DMS79 treated with DMSO at 0.1 percent for 48 hours (cell line): ENCODE measurements around the gene FCHSD2.

Experiments used
- DNase-seq: peaks from one replicate; lab custom pipeline; 2025; lab: John Stamatoyannopoulos, UW

FCHSD2 gene

DNA sequence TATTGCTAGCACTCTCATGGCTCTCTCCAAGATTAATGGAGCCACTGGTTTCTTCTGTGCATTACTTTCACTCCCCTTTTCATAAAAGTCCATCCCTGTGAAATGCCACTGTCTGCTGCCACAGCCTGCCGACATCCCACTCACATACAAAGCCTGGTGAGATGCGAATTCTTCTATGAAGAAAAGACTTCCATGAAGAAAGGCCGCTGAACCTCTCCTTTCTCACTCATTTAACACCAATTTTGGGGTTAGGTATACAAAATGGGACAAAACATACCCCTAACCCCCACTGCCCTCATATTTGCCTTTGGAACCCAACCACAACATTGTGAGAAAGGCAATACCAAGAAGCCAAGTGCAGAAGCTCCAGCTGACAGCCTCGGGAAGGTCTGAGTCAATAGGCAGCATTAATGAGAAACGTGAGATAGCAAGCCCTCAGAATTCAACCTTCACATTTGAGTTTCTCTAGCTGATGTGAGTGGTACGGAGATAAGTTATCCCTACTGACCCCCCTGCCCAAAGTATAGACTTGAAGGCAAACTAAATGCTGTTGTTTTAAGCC, 171.5 kb downstream of the FCHSD2 start:
- no peak for DNase-seq

DNA sequence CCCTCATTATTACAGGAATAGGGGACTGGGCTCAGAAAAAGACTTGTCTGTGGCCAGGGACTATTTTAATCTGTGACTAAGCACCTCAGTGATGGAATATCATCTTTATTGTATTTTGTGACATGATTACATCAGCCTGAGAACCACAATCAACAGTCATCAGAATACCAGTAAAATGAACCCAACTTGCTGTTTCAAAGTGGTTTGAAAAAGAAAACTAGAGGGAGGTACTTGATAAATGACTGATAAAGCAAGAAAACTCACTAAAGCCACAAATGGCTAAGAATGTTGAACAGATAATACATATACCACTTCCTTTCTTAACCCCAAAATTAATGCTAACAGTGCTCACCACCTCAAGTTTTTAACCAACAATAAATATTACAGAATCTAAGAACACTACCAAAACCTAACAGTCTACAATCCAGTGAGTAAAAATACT, 172.2 kb downstream of the FCHSD2 start:
- DNase-seq = no peak

DNA sequence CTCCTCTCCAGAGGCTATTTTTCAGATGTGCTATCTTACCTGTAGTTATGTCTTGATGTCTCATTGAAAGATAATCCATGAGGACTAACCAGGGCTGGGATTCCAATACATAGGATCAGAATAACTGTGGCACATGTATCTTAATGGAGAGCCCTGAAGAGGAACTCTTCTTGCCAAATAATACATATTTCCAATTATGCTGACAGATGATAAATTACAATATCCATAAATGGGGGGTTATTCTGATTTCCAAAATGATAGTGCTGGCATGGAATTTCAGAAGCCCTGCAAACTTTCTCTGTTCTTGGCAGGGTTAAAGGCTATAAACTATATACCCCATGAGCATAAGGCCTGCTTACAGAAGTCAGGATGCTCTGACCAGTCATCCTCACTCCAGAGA, 173.7 kb downstream of the FCHSD2 start:
- no peak for DNase-seq

DNA sequence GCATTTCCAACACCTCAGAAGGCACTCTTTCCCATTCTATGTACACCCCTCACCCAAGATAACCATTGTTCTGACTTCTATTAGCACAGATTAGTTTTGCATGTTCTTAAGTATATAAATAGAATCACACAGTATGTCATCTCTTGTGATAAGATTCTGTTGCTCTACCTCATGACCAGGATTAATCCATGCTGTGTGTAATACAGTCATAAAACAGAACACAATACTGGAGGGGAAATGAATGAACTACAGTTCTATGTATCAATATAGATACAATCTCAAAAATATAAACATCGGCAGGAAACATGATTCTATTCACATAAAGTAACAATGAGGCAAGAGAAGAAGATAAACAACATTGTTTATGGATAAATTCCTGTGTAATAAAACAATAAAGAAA, 176.4 kb downstream of the FCHSD2 start:
- no peak for DNase-seq

DNA sequence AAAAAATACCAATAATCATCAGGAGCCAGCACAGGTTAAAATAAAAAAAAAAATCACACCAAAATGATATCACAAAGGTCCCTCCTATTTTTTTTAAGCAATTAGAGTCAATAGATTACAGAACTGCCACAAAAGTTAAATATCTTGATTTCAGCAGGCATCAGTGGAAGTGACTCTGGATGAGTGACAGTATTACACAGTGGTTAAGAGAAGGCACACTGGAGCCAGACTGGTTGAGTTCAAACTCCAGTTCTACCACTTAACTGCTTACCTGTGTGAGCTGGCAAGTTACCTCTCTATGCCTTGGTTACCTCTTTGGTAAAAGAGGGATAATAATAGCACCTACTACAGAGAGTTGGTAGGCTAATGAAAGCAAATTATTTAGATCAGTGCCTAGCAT, 179.4 kb downstream of the FCHSD2 start:
- no peak for DNase-seq

DNA sequence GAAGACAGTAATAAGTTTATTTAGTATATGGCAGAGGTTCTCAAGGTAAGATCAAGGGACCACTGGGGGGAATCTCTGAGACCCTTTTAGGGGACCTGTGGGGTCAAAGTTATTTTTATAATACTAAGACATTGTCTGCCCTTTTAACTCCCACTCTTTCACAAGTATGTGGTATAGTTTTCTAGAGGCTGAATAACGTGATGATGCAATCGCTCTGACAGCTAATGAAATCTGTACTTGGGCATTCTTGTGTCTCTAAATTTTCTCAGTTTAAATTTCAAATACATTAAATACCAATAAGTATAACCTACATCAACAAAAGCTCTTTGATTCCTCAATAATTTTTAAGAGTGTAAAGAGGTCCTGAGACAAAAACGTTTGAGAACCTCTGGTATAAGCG, 180.0 kb downstream of the FCHSD2 start:
- no peak for DNase-seq

DNA sequence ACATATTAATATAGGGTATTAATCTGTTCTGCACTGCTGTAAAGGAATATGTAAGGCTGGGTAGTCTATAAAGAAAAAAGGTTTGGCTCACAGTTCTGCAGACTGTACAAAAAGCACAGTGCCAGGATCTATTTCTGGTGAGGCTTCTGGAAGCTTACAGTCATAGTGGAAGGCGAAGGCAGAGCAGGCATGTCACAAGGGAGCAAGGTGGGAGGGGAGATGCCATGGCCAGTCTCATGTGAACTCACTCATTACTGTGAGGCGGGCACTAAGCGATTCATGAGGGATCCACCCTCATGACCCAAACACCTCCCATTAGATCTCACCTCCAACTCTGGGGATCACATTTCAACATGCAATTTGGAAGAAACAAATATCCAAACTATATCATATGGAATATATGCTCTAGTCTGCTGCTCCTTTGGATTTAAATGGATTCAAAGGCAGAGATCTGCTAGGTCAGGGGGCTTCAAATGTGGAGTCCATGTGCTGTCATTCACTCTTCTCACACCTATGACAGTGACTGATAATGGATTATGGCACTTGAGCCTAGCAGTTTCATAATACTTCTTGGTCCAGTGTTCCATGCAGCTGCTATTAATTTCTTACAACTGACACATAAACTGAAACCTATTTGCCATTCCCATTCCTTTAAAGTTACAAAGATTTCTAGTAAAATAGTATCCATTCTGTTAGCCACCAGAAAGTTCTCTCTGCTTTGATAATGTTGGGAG, 182.0 kb downstream of the FCHSD2 start:
- DNase-seq = no peak

DNA sequence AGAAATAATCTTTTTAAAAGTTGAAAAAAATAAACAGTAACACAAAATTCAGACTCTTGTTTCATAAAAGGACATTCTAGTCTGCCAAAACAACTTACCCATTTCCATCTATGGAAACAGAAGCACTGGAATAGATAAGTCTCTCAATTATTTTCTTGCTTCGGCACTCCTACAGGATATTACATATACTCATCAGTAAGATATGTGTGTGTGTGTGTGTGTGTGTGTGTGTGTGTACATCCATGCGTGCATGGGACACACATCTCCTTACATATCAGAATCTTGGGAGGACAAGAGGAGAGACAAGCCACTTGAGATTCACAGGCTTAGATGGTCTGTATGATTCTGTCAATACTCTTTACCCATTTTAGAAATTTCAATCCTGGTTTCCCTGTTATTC, 183.3 kb downstream of the FCHSD2 start:
- no peak for DNase-seq

DNA sequence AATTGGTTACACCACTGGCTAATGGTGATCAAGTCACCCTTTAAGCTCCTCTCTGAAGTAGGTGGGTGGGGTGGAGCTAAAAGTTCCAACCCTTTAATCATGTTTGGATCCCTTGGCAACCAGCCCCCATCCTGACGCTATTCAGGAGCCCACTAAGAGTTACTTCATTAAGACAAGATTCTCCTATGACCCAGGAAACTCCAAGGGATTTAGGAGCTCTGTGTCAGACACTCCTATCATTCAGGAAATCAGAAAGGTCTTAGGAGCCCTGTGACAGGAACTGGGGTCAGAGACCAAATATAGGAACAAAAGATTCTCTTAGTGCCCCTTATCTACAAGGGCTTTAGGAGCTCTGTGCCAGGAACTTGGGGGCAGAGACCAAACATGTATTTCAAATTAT, 186.7 kb downstream of the FCHSD2 start:
- DNase-seq = no peak

DNA sequence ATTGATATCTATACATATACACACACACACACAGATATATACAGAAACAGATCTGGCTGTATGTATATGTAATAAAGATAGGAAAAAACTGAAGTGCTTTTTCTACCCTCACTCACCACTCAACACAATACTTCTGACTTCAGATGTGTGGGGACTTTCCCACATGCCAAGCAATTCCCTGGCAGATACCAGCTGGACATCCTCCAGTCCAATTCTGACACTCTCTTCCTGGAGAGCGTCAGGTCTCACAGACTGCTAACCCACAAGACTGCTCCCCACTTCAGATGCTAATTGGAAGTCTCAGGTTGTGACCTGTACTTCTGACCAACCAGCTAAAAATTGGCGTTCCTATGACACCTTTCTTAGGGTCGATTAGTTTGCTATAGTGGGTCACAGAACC, 187.3 kb downstream of the FCHSD2 start:
- DNase-seq = no peak

DNA sequence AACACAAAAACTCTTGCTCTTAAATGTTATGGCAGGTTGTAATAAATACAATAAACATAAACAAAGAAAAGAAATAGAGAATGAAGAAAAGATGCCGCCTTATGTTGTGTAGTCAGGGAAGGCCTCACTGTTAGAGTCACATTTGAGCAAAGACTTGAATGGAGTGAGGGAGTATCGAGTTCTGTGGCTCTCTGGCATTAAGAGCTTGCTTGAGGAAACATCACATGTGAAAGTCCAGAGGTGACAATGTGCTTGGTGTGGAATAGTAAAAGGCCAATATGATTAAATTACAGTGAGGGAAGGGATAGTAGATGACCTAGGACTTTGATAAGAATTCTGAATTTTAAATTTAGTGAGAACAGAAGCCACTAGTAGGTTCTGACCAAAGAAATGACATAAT, 188.5 kb downstream of the FCHSD2 start:
- no peak for DNase-seq

DNA sequence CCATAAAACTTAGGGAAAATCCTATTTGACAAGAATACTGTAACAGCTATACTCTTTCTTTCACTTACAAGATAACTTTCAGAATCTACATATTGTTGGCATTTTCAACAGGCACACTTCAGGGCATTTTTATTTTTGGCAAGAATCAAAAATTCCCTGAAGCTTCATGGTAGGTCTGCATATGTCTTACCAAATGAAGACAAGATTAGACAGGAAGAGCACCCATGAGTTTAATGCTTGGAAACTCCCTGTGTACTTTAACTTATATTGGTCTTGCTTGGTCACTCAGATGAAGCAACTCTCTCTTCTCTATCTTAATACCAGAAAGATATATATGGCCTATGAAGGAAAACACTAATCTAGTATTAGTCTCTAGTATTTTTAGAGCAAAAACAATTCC, 190.2 kb downstream of the FCHSD2 start:
- no peak for DNase-seq

DNA sequence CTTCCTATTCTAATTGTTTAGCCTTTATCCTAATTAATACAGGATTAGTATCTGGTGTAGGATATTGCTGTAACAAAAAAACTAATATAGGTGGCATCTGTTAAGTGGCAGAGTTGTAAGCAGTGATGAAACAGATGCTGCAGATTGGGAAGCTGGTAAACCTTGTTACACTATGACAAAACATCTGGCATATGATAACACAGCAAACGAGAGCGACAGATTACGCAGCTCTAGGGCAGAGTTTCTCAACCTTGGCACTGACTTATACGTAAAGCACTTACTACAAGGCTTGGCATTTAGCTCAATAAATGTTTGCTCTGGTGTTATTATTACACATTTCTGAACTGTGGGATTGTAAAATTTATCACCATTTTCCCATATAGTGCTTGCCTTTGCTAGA, 190.9 kb downstream of the FCHSD2 start:
- DNase-seq = no peak

DNA sequence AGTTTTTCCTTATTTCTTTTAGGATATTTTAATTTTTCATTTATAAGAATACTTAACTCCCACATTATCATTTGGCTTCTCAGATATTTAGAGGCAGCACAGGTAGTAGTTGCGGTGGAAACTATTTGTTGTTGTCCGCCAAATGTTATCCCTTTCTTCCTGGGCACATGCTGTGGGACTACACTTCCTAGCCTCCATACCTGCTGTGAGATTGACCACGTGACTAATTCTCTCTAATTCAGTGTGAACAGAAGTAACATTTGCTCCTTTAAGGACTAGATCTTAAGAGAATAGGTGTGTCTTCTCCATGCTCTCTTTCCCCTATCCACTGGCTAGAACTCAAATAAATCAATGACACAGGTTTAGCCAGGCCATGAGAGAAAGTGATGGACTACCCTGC, 191.4 kb downstream of the FCHSD2 start:
- DNase-seq = no peak

DNA sequence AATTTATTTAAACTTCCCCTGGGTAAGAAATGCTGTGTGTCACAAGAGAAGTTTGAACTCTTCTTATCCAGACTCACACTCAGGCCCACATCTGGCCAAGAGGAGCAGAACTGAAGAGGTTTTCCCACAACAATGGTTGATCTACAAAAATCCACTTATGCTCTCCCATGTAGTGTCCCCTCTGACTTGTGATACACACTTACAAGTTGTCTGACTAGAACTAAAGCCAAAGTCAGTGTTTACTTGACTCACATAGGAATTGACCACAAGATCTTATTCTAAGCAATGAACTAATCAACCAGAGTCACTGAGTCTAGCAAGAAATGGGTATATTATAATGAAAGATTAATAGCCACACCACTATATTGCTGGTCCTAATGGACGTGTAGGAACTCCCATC, 194.9 kb downstream of the FCHSD2 start:
- no peak for DNase-seq

DNA sequence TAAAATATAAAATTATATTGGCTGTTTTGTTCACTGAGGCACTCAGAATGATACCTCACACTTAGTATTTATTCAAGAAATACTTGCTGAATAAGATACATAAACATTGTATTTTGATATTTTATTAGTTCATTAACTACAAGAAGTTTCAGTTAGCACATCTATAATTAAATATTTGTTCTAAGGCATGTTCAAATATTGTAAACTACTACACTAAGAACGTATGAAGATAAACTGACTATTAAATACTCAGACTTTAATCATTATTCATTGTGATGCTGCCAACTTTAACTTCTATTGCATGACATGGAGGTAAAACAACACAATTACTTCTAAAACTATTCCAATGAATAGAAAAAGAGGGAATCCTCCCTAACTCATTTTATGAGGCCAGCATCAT, 198.5 kb downstream of the FCHSD2 start:
- DNase-seq = no peak

DNA sequence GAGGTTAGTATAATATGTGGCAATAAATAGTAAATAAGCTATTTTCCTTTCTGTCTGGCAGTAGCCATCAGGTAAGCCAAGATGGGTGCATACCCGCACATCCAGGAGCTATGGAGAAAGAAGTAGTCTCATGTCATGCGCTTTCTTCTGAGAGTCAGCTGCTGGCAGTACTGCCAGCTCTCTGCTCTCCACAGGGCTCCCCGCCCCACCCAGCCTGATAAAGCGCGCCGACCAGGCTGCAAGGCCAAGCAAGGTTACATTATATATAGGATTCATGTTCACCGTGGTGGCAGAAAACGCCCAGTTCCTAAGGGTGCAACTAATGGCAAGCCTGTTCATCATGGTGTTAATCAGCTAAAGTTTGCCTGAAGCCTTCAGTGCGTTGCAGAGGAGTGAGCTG, 201.7 kb downstream of the FCHSD2 start:
- no peak for DNase-seq

DNA sequence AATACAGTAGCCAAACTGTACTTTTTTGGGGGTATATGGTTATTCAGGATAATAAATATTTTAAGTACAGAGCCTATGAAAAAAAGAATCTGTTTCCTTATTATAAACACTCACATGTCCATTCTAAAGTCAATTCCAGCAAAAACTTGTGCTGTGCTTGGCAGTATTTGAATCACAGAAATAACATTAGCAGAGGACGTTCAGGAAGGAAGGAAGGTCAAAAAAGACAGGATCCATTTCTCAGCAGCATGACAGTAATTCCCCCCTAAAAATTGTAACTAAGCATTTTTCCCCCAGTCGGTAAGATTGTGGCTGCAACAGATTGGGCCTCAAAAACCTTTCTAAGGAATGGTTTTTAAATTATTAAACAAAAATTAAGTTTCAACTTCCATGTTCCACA, 203.1 kb downstream of the FCHSD2 start:
- DNase-seq = no peak

DNA sequence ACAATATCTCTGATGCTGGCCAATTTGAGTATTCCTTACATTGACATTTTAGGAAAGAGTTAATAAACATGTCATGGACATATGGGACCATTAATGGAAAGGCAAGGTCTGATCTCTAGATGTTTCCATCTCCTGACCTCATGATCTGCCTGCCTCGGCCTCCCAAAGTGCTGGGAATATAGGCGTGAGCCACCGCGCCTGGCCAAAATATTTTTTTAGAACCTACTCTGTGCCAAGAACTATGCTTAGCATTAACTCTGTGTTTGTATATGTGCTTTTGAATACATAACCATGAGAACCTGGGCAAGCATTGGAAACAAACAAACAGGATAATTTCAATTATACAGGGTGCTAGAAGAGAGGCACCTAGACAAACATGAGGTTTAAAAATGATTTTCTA, 204.7 kb downstream of the FCHSD2 start:
- no peak for DNase-seq

DNA sequence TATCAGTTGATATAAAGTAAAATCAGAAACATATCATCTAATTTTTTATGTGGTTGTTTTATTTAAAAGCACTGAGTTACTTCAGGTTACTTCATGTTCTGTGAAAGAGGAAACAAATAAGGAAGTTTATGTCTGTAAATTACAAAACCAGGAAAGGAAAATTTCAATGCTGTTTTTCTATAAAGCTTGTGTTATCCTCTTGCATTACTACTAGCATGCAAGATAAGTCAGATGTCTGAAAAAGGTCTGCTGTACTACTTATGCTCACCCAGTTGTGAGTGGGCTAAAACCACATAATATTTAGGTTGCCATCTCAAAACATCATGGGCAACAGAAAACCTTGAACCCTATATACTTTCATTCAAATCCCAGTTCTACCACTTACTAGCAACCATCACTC, 206.4 kb downstream of the FCHSD2 start:
- no peak for DNase-seq

DNA sequence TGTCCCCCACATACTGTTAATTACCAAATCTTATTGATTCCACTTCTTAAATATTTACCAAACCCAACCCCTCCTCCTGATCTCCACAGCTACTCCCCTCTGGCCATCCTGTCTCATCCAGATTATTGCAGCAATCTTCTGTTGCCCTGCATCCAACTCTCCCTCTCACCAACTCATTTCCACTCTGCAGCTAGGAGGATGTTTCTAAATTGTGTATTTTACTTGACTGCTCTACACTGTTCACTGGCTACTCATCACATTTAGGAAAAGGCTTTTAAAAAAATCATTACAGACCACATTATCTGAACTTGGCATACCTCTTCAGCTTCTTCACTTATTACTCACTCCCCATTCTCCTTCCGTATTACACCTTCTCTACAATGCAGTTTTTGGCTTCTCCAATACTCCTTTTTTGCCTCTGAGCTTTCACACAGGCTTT, 210.0 kb downstream of the FCHSD2 start:
- no peak for DNase-seq

DNA sequence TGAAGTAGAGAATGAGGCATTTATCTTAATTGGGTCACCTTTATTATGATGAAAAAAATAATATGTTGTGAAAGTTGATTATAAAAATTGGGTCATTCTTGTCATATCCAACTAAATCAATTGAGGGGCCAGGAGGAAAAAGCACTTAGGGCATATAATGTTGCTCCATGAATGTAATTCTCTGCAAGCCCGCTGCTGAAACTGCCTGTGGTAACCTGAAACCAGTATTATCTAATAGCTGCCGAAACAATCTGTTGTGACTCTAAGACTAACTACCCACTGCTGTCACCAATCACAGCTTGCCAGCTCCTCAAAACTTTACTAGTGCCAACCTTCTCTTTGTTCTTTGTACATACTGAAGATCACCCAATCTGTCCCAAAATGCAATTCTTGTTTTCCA, 212.1 kb downstream of the FCHSD2 start:
- DNase-seq = no peak

DNA sequence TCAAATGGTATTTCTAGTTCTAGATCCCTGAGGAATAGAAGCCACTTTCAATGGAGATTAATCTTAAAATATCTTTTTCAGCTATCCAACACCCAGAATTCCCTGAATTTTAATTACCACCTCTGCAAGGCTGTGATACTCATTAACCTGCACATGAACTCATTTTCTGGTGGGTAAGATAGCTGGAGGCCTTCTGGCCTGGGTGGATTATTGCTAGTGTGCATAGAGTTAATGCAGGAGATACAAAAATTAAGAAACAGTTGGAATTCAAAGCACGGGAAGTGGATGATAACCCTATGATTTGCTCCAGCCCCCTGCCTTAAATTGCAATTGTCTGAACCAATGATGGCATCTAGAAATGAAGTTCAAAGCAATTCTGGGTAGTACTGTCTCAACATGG, 212.9 kb downstream of the FCHSD2 start:
- no peak for DNase-seq

DNA sequence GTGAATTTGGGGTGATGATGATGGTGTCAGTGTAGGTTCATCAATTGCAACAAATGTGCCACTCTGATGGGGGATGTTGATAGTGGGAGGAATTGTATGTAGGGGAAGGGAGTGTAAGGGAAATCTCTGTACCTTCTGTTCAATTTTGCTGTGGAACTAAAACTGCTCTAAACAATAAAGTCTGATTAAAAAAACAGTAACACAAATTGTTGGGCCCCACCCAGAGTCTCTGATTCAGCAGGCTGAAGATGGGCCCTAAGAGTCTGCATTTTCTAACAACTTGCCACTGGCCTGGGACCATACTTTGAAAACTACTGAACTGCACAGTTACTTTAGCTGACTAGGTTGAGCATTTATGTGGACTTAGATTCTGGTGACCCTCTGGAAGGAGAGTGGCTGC, 214.7 kb downstream of the FCHSD2 start:
- no peak for DNase-seq
